ENCODE data around the gene CAPS2. TPM values are rescaled to one million over a fixed set of nuclear protein-coding genes. Genes with fewer than 3 reads are reported as not detected.
A peak's percentile ranks its signal among the peaks of the same experiment; 100 is the strongest.

Gene CAPS2
- 1 to 10 TPM; 5.8 to 6.2 TPM for total RNA-seq
- polyA plus RNA-seq, result 1 to 10 TPM; 1.5 to 2.4 TPM

- H3K27ac Mint-ChIP-seq, result peak within 1 kb of the TSS; percentile 29 to 92 (median 74)
- DNase-seq, result peak; percentile 65 to 78 (median 70)
- no peaks in the 10 kb centered on the region for H3K36me3 ChIP-seq (ENCODE audit: insufficient read depth, low read length)
- peak within 1 kb of the TSS; percentile 86 to 94 (median 91) for H3K4me3 Mint-ChIP-seq
- H3K4me3 ChIP-seq (ENCODE audit: low read length in 2 of 2), result peak within 1 kb of the TSS; percentile 39 to 51
- intact Hi-C loops (cut with micrococcal nuclease), result loop anchor here (1.0 to 10.0 kb wide), 3 partner anchors 107 to 1015 kb away; partner anchors contain the start of gene BBS10
- H3K27me3 ChIP-seq (ENCODE audit: insufficient read depth, low read length), result peaks cover 6% of the 10 kb centered on the region
- peaks cover 14 to 26% of the 10 kb centered on the region in 2 donors for H3K27me3 Mint-ChIP-seq
- H3K4me1 ChIP-seq (ENCODE audit: insufficient read depth, low read length), result peaks cover 25% of the 10 kb centered on the region
- H3K9me3 Mint-ChIP-seq, result no peaks in the 10 kb centered on the region
- H3K4me1 Mint-ChIP-seq, result peaks cover 12 to 26% (median 17%) of the 10 kb centered on the region in 4 donors
- CTCF ChIA-PET (ENCODE audit: partially characterized antibody), result interaction anchor here (1.0 to 1.7 kb wide), 4 partner anchors 154 to 177 kb away, joined by 3 to 6 read pairs (median 4); no protein-coding TSS in a partner anchor
- peaks cover 0 to 3% of the 10 kb centered on the region in 2 donors for H3K36me3 Mint-ChIP-seq
- POLR2A ChIA-PET (ENCODE audit: partially characterized antibody), result interaction anchor here (0.7 to 3.1 kb wide), 2 partner anchors 15 to 182 kb away, joined by 3 to 12 read pairs; partner anchors contain the start of gene KRR1
- no peaks in the 10 kb centered on the region for H3K9me3 ChIP-seq (ENCODE audit: control insufficient read depth in 1 of 2, low read length in 2 of 2)
- H3K27ac ChIP-seq (ENCODE audit: low read depth, low read length), result no peak within 1 kb of the TSS
These were observed at the start of gene CAPS2 for GRCh38 chr12:75329918-75330826. CAPS2 (minus strand) TSS chr12:75330324; CDS start chr12:75326498, 3,826 bp downstream.

DNA sequence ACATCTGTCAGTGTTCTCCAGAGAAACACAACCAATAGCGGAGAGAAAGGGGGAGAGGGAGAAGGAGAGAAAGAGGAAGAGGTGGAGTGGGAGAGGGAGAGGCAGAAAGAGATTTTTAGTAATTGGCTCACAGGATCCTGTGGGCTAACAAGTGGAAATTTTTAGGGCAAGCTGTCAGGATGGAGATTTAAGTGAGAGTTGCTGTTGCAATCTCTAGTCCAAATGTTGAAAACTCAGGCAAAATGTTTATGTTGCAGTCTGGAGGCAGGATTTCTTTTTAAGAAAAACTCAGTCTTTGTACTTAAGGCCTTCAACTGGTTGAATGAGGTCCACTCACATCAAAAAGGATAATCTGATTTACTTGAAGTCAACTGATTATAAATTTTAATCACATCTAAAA is 48.2 kb upstream of the CAPS2 start:
- CTCF ChIA-PET (ENCODE audit: partially characterized antibody), result interaction anchor here (1.0 kb wide), 1 partner anchor 108 kb away, joined by 3 read pairs; no protein-coding TSS in a partner anchor

DNA sequence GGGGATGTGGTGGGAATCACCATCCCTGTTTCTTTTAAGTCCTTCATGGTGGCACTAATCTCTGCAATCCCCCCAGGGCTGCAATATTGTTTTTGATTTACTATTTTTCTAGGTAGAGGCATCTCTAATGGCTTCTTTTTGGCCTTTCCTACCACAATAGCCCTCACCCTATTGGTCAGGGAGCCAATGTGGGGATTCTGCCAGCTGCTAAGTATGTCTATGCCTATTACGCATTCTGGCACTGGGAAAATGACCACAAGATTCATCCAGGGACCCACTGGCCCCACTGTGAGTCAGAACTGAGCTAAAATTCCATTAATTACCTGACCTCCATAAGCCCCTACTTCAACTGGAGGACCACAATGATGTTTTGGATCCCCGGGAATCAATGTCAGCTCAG is 44.8 kb upstream of the CAPS2 start:
- ChIA-PET CTCF (ENCODE audit: partially characterized antibody) (interaction anchor here (1.1 kb wide), 1 partner anchor 16 kb away, joined by 3 read pairs; the partner anchor contains the start of gene GLIPR1L2), POLR2A (ENCODE audit: partially characterized antibody) (no interaction called here)
- Histone ChIP-seq H3K4me3 (ENCODE audit: low read length in 2 of 2) (no peak overlapping the region), H3K27me3 (ENCODE audit: insufficient read depth, low read length) (no peaks in the 10 kb centered on the region), H3K36me3 (ENCODE audit: insufficient read depth, low read length) (no peaks in the 10 kb centered on the region), H3K4me1 (ENCODE audit: insufficient read depth, low read length) (no peaks in the 10 kb centered on the region), H3K9me3 (ENCODE audit: control insufficient read depth in 1 of 2, low read length in 2 of 2) (no peaks in the 10 kb centered on the region), H3K27ac (ENCODE audit: low read depth, low read length) (no peak overlapping the region)
- Mint-ChIP-seq H3K9me3 (no peaks in the 10 kb centered on the region), H3K36me3 (peaks cover 0 to 9% of the 10 kb centered on the region in 2 donors), H3K27me3 (no peaks in the 10 kb centered on the region), H3K4me1 (peaks cover 0 to 1% (median 0%) of the 10 kb centered on the region in 4 donors), H3K27ac (no peak overlapping the region), H3K4me3 (no peak overlapping the region)
- no peak for DNase-seq
- intact Hi-C loops (cut with micrococcal nuclease), result no loop called here

More for the DNA sequence above, 48.2 kb upstream of the CAPS2 start:
- no peak overlapping the region for H3K4me3 Mint-ChIP-seq
- peaks cover 0 to 9% of the 10 kb centered on the region in 2 donors for H3K36me3 Mint-ChIP-seq
- Histone ChIP-seq H3K4me3 (ENCODE audit: low read length in 2 of 2) (no peak overlapping the region), H3K27ac (ENCODE audit: low read depth, low read length) (no peak overlapping the region), H3K9me3 (ENCODE audit: control insufficient read depth in 1 of 2, low read length in 2 of 2) (no peaks in the 10 kb centered on the region), H3K4me1 (ENCODE audit: insufficient read depth, low read length) (no peaks in the 10 kb centered on the region), H3K27me3 (ENCODE audit: insufficient read depth, low read length) (no peaks in the 10 kb centered on the region), H3K36me3 (ENCODE audit: insufficient read depth, low read length) (no peaks in the 10 kb centered on the region)
- H3K4me1 Mint-ChIP-seq, result peaks cover 0 to 2% (median under 1%) of the 10 kb centered on the region in 4 donors
- H3K9me3 Mint-ChIP-seq, result no peaks in the 10 kb centered on the region
- POLR2A ChIA-PET (ENCODE audit: partially characterized antibody), result no interaction called here
- H3K27me3 Mint-ChIP-seq, result no peaks in the 10 kb centered on the region
- peak overlapping the region in 1 of 7 donors; percentile 67 for H3K27ac Mint-ChIP-seq
- no peak for DNase-seq
- intact Hi-C loops (cut with micrococcal nuclease), result no loop called here

DNA sequence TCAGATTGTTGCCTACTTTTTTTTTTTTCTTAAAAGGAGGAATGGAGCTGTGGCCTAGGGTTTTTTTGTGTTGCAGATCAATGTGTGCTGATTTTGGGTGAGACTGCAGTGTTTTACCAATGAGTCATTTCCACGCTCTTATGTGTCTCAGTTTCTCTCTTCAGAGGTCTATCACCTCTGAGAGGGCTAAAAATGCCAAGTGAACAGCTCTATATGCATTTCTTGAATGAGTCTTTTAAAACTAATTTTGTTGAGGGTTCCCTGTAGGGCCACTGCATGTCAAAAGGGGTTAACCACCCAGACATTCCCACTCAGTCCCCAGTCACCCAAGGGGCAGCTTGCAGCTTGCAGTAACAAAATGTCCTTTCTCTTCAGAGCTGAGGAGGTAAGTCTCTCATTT is 36.5 kb upstream of the CAPS2 start:
- POLR2A ChIA-PET (ENCODE audit: partially characterized antibody), result no interaction called here
- Histone ChIP-seq H3K4me3 (ENCODE audit: low read length in 2 of 2) (no peak overlapping the region), H3K4me1 (ENCODE audit: insufficient read depth, low read length) (no peaks in the 10 kb centered on the region), H3K27me3 (ENCODE audit: insufficient read depth, low read length) (no peaks in the 10 kb centered on the region), H3K36me3 (ENCODE audit: insufficient read depth, low read length) (no peaks in the 10 kb centered on the region), H3K27ac (ENCODE audit: low read depth, low read length) (no peak overlapping the region), H3K9me3 (ENCODE audit: control insufficient read depth in 1 of 2, low read length in 2 of 2) (no peaks in the 10 kb centered on the region)
- Mint-ChIP-seq H3K9me3 (peaks cover 0 to 1% (median 0%) of the 10 kb centered on the region in 8 donors), H3K4me3 (no peak overlapping the region), H3K27ac (no peak overlapping the region), H3K27me3 (no peaks in the 10 kb centered on the region), H3K36me3 (no peaks in the 10 kb centered on the region), H3K4me1 (peaks cover 0 to 3% (median under 1%) of the 10 kb centered on the region in 4 donors)
- intact Hi-C loops (cut with micrococcal nuclease), result no loop called here
- CTCF ChIA-PET (ENCODE audit: partially characterized antibody), result interaction anchor here (0.7 to 2.1 kb wide), 2 partner anchors 32 to 729 kb away, joined by 4 to 5 read pairs; partner anchors contain the start of gene GLIPR1L1
- no peak for DNase-seq

DNA sequence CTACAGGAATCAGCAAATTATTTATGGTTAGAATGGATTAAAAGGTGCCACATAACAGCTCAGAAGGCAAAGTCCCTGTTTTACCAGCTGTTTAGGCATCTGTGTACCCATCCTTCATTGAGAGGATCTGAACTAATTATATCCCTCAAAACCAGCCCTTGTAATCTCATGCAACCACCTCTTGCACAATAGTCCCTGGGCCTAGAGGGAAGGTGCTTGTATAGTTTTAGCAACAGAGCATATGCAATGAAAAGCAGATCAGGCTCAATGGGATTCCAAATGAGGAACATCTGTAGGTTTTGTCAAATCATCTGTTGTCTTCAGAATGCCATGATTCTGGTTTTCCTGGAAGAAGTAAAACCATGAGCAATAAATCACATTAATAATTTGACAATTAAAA is 34.8 kb upstream of the CAPS2 start:
- H3K4me3 ChIP-seq (ENCODE audit: low read length in 2 of 2), result no peak overlapping the region
- no peaks in the 10 kb centered on the region for H3K27me3 ChIP-seq (ENCODE audit: insufficient read depth, low read length)
- Mint-ChIP-seq H3K27me3 (no peaks in the 10 kb centered on the region), H3K9me3 (peaks cover 0 to 8% (median 1%) of the 10 kb centered on the region in 8 donors), H3K4me1 (peaks cover 3 to 13% (median 12%) of the 10 kb centered on the region in 4 donors), H3K27ac (no peak overlapping the region), H3K36me3 (peaks cover 0 to 1% of the 10 kb centered on the region in 2 donors), H3K4me3 (no peak overlapping the region)
- no peaks in the 10 kb centered on the region for H3K36me3 ChIP-seq (ENCODE audit: insufficient read depth, low read length)
- CTCF ChIA-PET (ENCODE audit: partially characterized antibody), result interaction anchor here (0.9 to 1.1 kb wide), 2 partner anchors 31 kb away, joined by 3 read pairs; partner anchors contain the start of gene GLIPR1L1
- POLR2A ChIA-PET (ENCODE audit: partially characterized antibody), result no interaction called here
- H3K27ac ChIP-seq (ENCODE audit: low read depth, low read length), result no peak overlapping the region
- DNase-seq, result no peak
- H3K4me1 ChIP-seq (ENCODE audit: insufficient read depth, low read length), result peaks cover 8% of the 10 kb centered on the region
- intact Hi-C loops (cut with micrococcal nuclease), result no loop called here
- no peaks in the 10 kb centered on the region for H3K9me3 ChIP-seq (ENCODE audit: control insufficient read depth in 1 of 2, low read length in 2 of 2)

GRCh38 chr12:75361408-75361807 is 31.3 kb upstream of the CAPS2 start:
- intact Hi-C loops (cut with micrococcal nuclease), result no loop called here
- peak overlapping the region in 2 of 7 donors; percentile 14 to 24 for H3K27ac Mint-ChIP-seq
- Histone ChIP-seq H3K27ac (ENCODE audit: low read depth, low read length) (no peak overlapping the region), H3K27me3 (ENCODE audit: insufficient read depth, low read length) (no peaks in the 10 kb centered on the region), H3K36me3 (ENCODE audit: insufficient read depth, low read length) (no peaks in the 10 kb centered on the region), H3K9me3 (ENCODE audit: control insufficient read depth in 1 of 2, low read length in 2 of 2) (no peaks in the 10 kb centered on the region), H3K4me3 (ENCODE audit: low read length in 2 of 2) (no peak overlapping the region), H3K4me1 (ENCODE audit: insufficient read depth, low read length) (peaks cover 8% of the 10 kb centered on the region)
- no peaks in the 10 kb centered on the region for H3K27me3 Mint-ChIP-seq
- CTCF ChIA-PET (ENCODE audit: partially characterized antibody), result no interaction called here
- H3K9me3 Mint-ChIP-seq, result peaks cover 0 to 8% (median 2%) of the 10 kb centered on the region in 8 donors
- no peak overlapping the region for H3K4me3 Mint-ChIP-seq
- POLR2A ChIA-PET (ENCODE audit: partially characterized antibody), result no interaction called here
- peaks cover 0 to 1% of the 10 kb centered on the region in 2 donors for H3K36me3 Mint-ChIP-seq
- peaks cover 3 to 14% (median 12%) of the 10 kb centered on the region in 4 donors for H3K4me1 Mint-ChIP-seq
- DNase-seq, result no peak

DNA sequence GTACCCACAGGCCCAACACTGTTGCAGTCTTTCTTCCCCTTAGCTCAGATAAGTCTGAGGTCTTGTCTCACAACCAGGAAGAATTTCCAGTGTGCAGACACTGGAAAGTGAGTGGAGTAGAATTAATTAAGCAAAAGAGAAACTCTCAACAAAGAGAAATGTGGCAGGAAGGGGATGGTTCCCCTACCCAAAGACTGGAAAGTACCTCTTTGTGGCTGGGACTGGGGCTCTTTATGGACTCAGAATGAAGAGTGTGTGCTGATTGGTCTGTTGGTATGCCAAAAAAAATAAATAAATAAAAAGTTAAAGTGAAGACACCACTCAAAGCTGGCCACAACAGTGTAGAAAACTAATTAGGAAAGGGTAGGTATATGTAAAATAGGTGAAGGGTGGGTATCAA is 30.8 kb upstream of the CAPS2 start:
- H3K9me3 ChIP-seq (ENCODE audit: control insufficient read depth in 1 of 2, low read length in 2 of 2), result no peaks in the 10 kb centered on the region
- ChIA-PET POLR2A (ENCODE audit: partially characterized antibody) (no interaction called here), CTCF (ENCODE audit: partially characterized antibody) (no interaction called here)
- Mint-ChIP-seq H3K36me3 (peaks cover 0 to 1% of the 10 kb centered on the region in 2 donors), H3K9me3 (peaks cover 0 to 8% (median 2%) of the 10 kb centered on the region in 8 donors), H3K4me3 (no peak overlapping the region), H3K27me3 (no peaks in the 10 kb centered on the region), H3K4me1 (peaks cover 3 to 13% (median 12%) of the 10 kb centered on the region in 4 donors), H3K27ac (peak overlapping the region in 4 of 7 donors; percentile 11 to 72 (median 34))
- H3K4me3 ChIP-seq (ENCODE audit: low read length in 2 of 2), result no peak overlapping the region
- no peaks in the 10 kb centered on the region for H3K36me3 ChIP-seq (ENCODE audit: insufficient read depth, low read length)
- intact Hi-C loops (cut with micrococcal nuclease), result no loop called here
- no peak overlapping the region for H3K27ac ChIP-seq (ENCODE audit: low read depth, low read length)
- H3K4me1 ChIP-seq (ENCODE audit: insufficient read depth, low read length), result peaks cover 8% of the 10 kb centered on the region
- peak in 2 of 5 donors; percentile 1 to 24 for DNase-seq
- H3K27me3 ChIP-seq (ENCODE audit: insufficient read depth, low read length), result no peaks in the 10 kb centered on the region

All from CD4-positive, alpha-beta memory T cell (primary cell).